SK-N-MC (cell line): ENCODE data around the gene MOB3A.

ENCODE experiments used
- EZH2 ChIP-seq: fragments of 200-600 bp; sonication (generic); IDR thresholded peaks from one replicate; pipeline ENCODE4 v1.6.1; 2017; ENCODE audit warnings: antibody characterized with exemption
- POLR2AphosphoS5 ChIP-seq: IDR thresholded peaks from 2 replicates; pipeline ENCODE4 v1.6.1; 2012; ENCODE audit warnings: mild to moderate bottlenecking, low read depth, low read length, borderline replicate concordance

DNA sequence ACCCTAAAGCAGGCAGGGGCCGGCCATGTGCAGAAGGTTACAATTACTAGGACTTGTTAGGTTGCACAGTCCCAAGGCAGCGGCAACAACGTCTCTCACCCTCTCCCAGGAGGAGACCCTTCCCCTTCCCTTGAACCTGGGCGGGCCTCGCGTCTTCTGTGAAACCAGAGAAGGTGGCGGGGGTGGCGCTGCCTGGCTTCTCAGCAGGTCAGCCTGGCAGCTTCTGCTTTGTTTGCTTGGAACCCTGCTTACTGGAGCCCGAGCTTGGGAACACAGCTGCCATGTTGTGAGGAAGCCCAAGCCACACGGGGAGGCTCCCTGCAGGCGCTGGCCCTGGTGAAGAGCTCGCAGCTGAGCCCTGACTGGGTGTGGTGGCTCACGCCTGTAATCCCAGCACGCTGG, 60.5 kb downstream of the MOB3A start:
- TF ChIP-seq POLR2AphosphoS5 (no peak), EZH2 (no peak)
